ENCODE results near the gene TRPV5.

Gene TRPV5

GRCh38 chr7:142868986-142869415 lies 64.5 kb downstream of the TRPV5 start:
- DNase-seq = no peak

GRCh38 chr7:142868188-142868985 lies 65.2 kb downstream of the TRPV5 start:
- no peak for DNase-seq

GRCh38 chr7:142867398-142868187 lies 66.0 kb downstream of the TRPV5 start:
- DNase-seq = no peak

GRCh38 chr7:142867097-142867378 lies 66.5 kb downstream of the TRPV5 start:
- no peak for DNase-seq

- peak in 2 of 14 donors; percentile 3 to 12 for DNase-seq
Observed at GRCh38 chr7:142866361-142867096, 67.0 kb downstream of the TRPV5 start.

- no peak for DNase-seq
Observed at GRCh38 chr7:142865766-142866165, 67.8 kb downstream of the TRPV5 start.

GRCh38 chr7:142864980-142865747 lies 68.4 kb downstream of the TRPV5 start:
- DNase-seq = no peak

GRCh38 chr7:142863891-142864685 lies 69.5 kb downstream of the TRPV5 start:
- DNase-seq = no peak

- no peak for DNase-seq
Observed at GRCh38 chr7:142862786-142863400, 70.7 kb downstream of the TRPV5 start.

- no peak for DNase-seq
Observed at GRCh38 chr7:142862351-142862750, 71.2 kb downstream of the TRPV5 start.

GRCh38 chr7:142860968-142861367 lies 72.6 kb downstream of the TRPV5 start:
- no peak for DNase-seq

- no peak for DNase-seq
Observed at GRCh38 chr7:142859829-142860228, 73.7 kb downstream of the TRPV5 start.

- no peak for DNase-seq
Observed at GRCh38 chr7:142859411-142859810, 74.1 kb downstream of the TRPV5 start.

All from C1 segment of cervical spinal cord (tissue), 14 donors.